ENCODE data around the gene ZFPM1. TPM values are rescaled to one million over a fixed set of nuclear protein-coding genes. Genes with fewer than 3 reads are reported as not detected.

The ZFPM1 gene
- total RNA-seq, 6 donors from 2014 or later = 1.0 to 8.4 (median 3.3) TPM

- no peak overlapping the region for H3K27ac ChIP-seq
- ATAC-seq (ENCODE audit: low FRiP score in 2 of 2) = no peak
- WGBS, 2 donors = 83 to 89% methylated on average over 6 of the region's 6 CpGs
- no peaks in the 10 kb centered on the region for H3K27me3 ChIP-seq
- no peak for DNase-seq
- H3K4me1 ChIP-seq = peaks cover 0 to 6% (median 3%) of the 10 kb centered on the region in 4 donors
- no peak overlapping the region for H3K4me3 ChIP-seq
- no peaks in the 10 kb centered on the region for H3K9me3 ChIP-seq
- peaks cover 14 to 75% (median 56%) of the 10 kb centered on the region in 4 donors for H3K36me3 ChIP-seq
- TF ChIP-seq POLR2AphosphoS5 (IDR thresholded peaks at IDR 0.05) = no peak
- TF ChIP-seq EP300 (IDR thresholded peaks at IDR 0.05) = no peak
- TF ChIP-seq CTCF (IDR thresholded peaks at IDR 0.05) = no peak
- no peak for TF ChIP-seq POLR2A (IDR thresholded peaks at IDR 0.05)
These were observed 131.6 kb downstream of the ZFPM1 start for GRCh38 chr16:88584676-88585075.

GRCh38 chr16:88585269-88585668 lies 132.2 kb downstream of the ZFPM1 start:
- ATAC-seq (ENCODE audit: low FRiP score in 2 of 2) (no peak), DNase-seq (no peak)
- TF ChIP-seq POLR2A (IDR thresholded peaks at IDR 0.05) = no peak
- no peak for TF ChIP-seq CTCF (IDR thresholded peaks at IDR 0.05)
- TF ChIP-seq POLR2AphosphoS5 (IDR thresholded peaks at IDR 0.05) = no peak
- no peak for TF ChIP-seq EP300 (IDR thresholded peaks at IDR 0.05)
- Histone ChIP-seq H3K4me3 (no peak overlapping the region), H3K9me3 (no peaks in the 10 kb centered on the region), H3K36me3 (peaks cover 14 to 77% (median 60%) of the 10 kb centered on the region in 4 donors), H3K4me1 (peaks cover 0 to 4% (median 1%) of the 10 kb centered on the region in 4 donors), H3K27me3 (no peaks in the 10 kb centered on the region), H3K27ac (no peak overlapping the region)
- 79 to 82% methylated on average over 8 of the region's 8 CpGs for WGBS, 2 donors

GRCh38 chr16:88585927-88586581 lies 133.0 kb downstream of the ZFPM1 start:
- no peak overlapping the region for H3K27ac ChIP-seq
- H3K36me3 ChIP-seq = peaks cover 14 to 76% (median 55%) of the 10 kb centered on the region in 4 donors
- no peak overlapping the region for H3K4me3 ChIP-seq
- 91 to 95% methylated on average over 13 of the region's 13 CpGs for WGBS, 2 donors
- no peaks in the 10 kb centered on the region for H3K4me1 ChIP-seq
- DNase-seq (no peak), ATAC-seq (ENCODE audit: low FRiP score in 2 of 2) (no peak)
- no peak for TF ChIP-seq CTCF (IDR thresholded peaks at IDR 0.05)
- no peak for TF ChIP-seq POLR2A (IDR thresholded peaks at IDR 0.05)
- H3K9me3 ChIP-seq = no peaks in the 10 kb centered on the region
- no peaks in the 10 kb centered on the region for H3K27me3 ChIP-seq

Small RNA genes lying within 50 kb of the gene (small RNA-seq; reads per million reads assigned to genes)
- gene MIR5189 = 0 to 0.18 (median 0) reads per million in 4 donors

Other genes with a start within 250 kb of the ZFPM1 start
- 1 to 10 TPM in 5 of 6 donors, under 1 TPM in 1; 0.98 to 4.2 (median 2.4) TPM for gene ZNF469, start 70.3 kb upstream of the ZFPM1 start, total RNA-seq
- 10 to 100 TPM; 22.0 to 74.4 (median 45.5) TPM for gene ZC3H18, start 117.1 kb downstream of the ZFPM1 start, total RNA-seq
- under 1 TPM in 2 of 6 donors, not detected in 4; 0.40 to 0.76 TPM for gene IL17C, start 185.3 kb downstream of the ZFPM1 start, total RNA-seq
- 100 to 1,000 TPM; 213 to 472 (median 322) TPM for gene CYBA, start 197.8 kb downstream of the ZFPM1 start, total RNA-seq
- gene MVD, start 209.8 kb downstream of the ZFPM1 start, total RNA-seq = 100 to 1,000 TPM in 2 of 6 donors, 10 to 100 TPM in 4; 38.1 to 114 (median 90.5) TPM
- 1 to 10 TPM in 4 of 6 donors, under 1 TPM in 1, not detected in 1; 0.78 to 8.1 (median 7.0) TPM for gene SNAI3, start 233.2 kb downstream of the ZFPM1 start, total RNA-seq